Endothelial cell of umbilical vein (primary cell): ENCODE measurements around the gene GPAT3.

ENCODE experiments used
- CTCF ChIP-seq, 2 donors: IDR thresholded peaks; 1 replicate in 1 of 2; 2 replicates in 1 of 2; pipeline ENCODE4 v1.5.1; 2011; ENCODE audit warnings: low read length in 2 of 2, mild to moderate bottlenecking in 2 of 2, moderate library complexity in 2 of 2, control low read depth in 1 of 2, inconsistent platforms in 1 of 2, low read depth in 1 of 2; ENCODE audit not compliant: insufficient read depth in 1 of 2; ENCODE audit errors: extremely low read depth in 1 of 2
- MAX ChIP-seq: IDR thresholded peaks from 2 replicates; pipeline ENCODE4 v1.6.1; 2011; ENCODE audit not compliant: insufficient read depth, insufficient read length

GRCh38 chr4:83563998-83564397 lies 28.1 kb downstream of the GPAT3 start:
- TF ChIP-seq CTCF (IDR thresholded peaks at IDR 0.05; ENCODE audit: extremely low read depth in 1 of 2, insufficient read depth in 1 of 2, low read depth in 1 of 2, low read length in 2 of 2) (no peak), MAX (no peak)
